GM19438 (cell line): ENCODE results near the gene DGAT2L6.

Source experiments
- ATAC-seq: cut with Tn5 transposase; IDR thresholded peaks from one replicate; pipeline ENCODE4 v1.9.1; 2021; ENCODE audit warnings: low read depth; ENCODE audit not compliant: unreplicated experiment

The DGAT2L6 gene, protein sequence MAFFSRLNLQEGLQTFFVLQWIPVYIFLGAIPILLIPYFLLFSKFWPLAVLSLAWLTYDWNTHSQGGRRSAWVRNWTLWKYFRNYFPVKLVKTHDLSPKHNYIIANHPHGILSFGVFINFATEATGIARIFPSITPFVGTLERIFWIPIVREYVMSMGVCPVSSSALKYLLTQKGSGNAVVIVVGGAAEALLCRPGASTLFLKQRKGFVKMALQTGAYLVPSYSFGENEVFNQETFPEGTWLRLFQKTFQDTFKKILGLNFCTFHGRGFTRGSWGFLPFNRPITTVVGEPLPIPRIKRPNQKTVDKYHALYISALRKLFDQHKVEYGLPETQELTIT

DNA sequence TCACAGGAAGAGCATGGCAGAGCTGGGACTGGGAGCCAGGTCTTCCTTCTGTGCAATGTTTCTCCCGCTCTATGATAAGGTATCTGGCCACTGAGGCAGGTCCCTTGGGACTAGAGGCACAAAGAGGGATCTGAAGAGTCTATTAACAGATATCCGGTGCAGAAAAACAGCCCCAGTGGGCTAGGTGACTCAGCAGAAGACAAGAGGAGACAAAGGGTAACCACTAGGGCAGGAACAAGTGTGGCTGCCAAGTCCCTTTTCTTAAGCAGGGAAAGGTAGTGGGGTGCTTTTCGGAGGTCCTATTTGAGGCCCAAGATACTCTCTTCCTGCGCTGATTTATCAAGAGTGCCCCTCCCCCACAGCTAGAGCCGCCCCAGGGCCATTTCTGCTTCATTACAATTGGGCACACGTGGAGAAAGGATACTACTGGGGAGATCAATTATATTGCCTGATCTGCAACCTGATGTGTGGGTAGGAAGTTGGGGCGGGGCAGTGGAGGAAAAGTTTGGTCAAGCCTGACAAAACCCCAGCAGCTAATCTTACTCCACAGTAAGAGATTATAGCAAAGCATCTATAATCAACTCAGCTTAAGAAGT, at the start of gene DGAT2L6:
DGAT2L6 (plus strand) TSS at position 546 of the 596 bp plus-strand sequence. CDS start 100 bp downstream, outside the sequence.
- ATAC-seq, result peak; percentile 62

DNA sequence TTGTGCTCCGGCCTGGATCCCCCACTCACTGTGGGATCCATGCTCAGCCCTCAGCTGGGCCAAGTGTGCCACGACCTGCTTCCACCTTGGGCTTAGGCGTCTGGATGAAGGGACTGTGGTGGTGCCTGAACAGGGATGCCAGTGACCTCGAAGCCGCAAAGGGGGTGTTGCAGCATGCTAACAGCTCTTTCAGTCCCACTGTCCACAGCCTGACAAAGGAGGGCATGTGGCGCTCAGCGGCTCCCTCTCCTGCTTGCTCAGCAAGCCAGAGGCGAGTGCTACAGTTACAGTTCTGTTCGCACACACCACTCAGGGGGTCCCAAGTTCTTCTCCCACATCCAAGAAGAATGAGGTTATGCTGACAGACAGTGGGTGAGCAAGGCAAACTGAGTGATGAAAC, 49.2 kb upstream of the DGAT2L6 start:
- no peak for ATAC-seq

DNA sequence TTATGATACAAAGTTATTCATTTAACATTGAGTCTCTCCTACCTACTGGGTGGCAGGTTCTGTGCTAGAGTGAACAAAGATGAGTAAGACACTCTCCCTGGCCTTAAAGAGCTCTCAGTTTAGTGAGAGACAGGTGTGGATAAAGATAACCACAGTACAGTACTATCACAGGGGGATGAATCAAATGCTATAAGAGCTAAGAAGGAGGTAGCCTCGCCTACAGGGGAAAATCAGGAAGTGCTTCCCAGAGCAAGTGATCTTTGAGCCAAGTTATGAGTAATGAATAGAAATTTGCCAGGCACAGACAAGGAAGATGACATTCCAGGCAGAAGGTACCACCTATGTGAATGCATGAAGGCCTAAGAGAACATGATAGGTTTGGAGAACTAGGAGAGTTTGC, 47.5 kb upstream of the DGAT2L6 start:
- no peak for ATAC-seq

DNA sequence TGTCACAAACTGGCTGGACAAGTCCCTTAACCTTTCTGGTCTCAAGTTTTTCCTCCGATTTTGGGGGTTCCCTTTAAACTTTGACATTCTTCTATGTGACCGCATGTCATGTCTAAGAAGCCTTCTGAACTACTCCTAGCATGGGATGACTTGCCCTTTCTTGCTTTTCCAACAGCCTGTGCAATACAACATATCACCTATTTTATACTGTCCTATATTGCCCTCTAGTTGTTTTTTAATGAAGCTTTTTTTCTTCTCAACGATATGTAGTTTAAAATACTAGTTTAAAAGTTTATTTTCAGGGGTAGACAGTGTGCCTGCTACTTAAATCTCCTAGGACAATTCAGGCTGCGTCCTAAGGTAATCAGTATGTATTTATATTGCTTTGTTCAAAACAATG, 45.1 kb upstream of the DGAT2L6 start:
- ATAC-seq, result no peak

DNA sequence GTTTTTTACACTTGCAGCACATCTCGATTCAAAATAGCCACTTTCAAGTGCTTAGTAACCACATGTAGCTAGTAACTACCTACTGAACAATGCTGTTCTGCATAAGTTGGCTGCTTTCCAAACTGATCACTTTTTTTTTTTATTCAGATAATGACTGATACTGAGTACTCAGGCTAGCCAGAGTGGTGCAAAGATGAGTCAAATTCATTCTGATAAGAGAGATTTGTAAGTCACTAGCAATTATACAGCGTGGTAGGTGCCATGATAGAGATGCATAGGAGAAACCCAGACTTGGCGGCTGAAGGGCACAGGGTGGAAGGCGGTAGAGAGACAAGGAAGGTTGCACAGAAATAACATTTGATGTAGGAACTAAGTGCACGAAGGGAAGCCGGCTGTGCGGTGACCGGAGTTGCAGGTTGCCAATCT, 44.4 kb upstream of the DGAT2L6 start:
- no peak for ATAC-seq

DNA sequence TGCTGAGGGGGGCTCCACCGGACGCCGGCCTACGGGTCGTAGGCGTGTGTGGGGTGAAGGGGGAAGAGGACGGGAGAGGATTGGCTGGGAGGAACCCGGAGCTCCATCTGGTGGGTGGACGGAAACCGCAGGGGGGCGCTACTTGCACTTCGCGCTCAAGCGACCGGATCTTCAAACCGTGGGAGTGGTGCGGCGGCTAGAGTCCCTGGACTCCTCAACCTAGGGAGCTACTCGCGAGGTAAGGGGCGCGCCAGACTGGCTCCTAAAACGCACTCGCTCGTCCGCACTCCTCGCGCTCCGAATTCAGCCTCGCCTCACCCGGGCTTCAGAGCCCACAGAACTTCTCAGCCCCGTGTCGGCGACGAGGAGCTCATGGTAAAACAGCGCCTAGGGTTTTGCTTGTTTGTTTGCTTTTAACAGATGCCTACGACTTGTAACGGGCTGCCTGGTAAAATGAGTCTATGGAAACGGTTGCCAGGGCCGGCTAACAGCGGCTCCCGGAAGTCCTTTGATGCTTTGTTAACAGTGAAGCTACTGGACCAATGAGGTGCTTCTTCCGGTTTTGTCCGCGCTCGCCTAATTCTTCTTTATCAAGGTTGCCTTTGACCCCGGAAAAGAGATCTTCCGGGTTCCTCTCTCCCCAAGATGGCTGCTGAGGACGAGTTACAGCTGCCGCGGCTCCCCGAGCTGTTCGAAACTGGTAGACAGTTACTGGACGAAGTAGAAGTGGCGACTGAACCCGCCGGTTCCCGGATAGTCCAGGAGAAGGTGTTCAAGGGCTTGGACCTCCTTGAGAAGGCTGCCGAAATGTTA, 43.8 kb upstream of the DGAT2L6 start, which contains the start of gene IGBP1:
IGBP1 (plus strand) TSS at position 145 of the 813 bp plus-strand sequence; CDS start at position 646, 501 bp downstream.
- peak; percentile 79 for ATAC-seq

DNA sequence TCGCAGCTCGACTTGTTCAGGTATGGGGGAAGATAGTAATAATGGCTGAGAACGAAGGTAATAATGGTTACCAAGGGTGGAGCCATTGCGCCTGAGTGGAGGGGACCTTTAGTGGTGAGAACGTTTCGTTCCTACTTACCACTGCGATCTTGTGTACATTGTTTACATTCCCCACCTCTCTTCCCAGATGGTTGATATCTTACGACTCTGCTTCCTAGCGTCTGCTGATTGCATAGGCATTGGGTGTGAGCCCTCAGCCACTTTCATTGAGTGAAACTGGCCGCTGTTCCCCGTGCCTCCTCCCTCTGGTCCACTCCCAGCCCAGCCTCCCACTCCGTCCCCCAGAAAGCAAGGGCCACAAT, 43.2 kb upstream of the DGAT2L6 start:
- peak; percentile 8 for ATAC-seq

DNA sequence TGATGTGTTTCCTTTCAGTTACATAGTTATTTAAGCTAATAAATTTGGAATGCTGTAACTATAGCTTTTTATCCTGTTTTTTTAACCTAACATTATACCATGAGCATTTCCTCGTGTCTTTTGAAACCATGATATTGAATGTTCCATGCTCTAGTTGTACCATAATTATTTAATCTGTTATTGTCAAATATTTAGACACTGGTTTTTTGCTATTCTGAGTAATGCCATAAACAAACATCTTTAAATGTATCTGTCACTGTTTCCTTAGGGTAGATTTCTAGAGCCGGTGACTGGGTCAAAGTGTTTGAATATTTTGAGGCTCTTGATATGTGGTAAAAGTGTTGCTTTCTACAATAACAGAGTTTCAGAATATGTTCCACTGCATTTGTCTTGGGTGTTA, 38.7 kb upstream of the DGAT2L6 start:
- ATAC-seq, result no peak

DNA sequence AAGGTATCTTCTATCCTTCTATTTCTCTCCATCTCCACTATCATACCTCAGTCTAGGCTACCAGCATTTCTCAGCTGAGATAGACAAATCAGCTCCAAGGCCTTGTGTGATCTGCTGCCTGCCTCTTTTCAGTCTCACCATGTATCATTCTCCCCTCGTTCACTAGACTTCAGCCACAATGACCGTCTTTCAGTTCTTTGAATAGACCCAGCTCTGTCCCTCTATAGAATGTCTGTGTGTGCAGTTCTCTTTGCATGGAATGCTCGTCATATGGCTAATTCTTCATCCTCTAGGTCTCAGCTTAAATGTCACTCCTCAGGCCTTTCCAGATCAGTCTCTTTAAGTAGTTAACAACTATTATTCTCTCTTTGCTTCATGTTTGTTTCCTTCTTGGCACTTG, 37.5 kb upstream of the DGAT2L6 start:
- ATAC-seq, result no peak

DNA sequence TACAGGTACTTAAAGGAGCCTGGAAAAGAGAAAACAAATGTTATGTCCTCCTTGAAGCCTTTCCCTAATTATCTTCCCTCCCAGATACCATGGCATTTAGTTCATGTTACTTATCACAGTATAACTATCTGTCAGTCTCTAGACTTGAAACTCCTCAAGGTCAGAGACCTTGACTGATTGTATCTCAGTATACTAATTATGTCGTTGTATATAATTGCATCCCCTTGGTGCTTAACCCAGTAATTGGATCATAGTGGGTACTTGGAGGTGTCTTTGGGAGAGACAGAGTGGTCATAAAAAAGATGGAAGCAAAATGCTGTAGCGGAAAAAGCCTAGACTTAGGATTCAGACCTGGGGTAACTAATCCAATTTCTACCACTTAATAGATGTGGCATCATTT, 35.9 kb upstream of the DGAT2L6 start:
- ATAC-seq, result no peak

DNA sequence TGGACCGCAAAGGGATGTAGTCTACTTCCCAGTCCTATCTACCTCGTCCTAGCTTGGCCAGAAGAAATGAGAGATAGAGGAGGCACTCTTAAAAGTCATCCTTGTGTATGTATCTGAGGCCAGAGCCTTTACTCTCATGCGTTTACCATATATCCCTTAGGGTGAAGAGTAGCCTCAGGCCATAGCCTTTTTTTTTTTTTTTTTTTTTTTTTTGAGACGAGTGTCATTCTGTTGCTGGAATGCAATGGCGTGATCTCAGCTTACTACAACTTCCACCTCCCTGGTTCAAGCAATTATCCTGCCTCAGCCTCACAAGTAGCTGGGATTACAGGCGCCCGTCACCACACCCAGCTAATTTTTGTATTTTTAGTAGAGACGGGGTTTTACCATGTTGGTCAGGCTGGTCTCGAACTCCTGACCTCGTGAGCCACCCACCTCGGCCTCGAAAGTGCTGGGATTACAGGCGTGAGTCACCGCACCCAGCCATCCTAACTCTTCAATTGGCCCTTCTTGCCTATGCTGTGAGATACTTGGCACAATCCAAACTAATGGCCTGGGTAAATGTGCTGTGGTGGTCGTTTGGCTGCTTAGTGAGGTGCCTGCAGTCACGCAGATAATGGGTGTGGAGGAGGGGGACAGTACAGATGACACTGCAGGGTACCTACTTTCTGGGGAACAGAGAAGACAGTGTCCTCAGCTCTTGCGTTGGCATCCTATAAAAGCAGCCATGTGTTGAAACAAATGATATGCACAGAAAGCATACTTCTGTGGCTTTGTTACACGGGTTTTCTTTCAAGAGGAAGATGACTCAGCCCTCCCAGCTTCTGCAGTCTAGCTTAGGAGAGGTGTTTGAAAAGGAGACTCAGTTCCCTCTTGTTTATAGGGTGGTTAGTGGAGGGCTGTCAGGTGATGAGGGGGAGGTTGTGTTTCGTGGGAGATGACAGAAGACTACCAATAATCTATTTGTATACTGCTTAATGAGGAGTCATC, 10.4 kb upstream of the DGAT2L6 start:
- ATAC-seq, result no peak

DNA sequence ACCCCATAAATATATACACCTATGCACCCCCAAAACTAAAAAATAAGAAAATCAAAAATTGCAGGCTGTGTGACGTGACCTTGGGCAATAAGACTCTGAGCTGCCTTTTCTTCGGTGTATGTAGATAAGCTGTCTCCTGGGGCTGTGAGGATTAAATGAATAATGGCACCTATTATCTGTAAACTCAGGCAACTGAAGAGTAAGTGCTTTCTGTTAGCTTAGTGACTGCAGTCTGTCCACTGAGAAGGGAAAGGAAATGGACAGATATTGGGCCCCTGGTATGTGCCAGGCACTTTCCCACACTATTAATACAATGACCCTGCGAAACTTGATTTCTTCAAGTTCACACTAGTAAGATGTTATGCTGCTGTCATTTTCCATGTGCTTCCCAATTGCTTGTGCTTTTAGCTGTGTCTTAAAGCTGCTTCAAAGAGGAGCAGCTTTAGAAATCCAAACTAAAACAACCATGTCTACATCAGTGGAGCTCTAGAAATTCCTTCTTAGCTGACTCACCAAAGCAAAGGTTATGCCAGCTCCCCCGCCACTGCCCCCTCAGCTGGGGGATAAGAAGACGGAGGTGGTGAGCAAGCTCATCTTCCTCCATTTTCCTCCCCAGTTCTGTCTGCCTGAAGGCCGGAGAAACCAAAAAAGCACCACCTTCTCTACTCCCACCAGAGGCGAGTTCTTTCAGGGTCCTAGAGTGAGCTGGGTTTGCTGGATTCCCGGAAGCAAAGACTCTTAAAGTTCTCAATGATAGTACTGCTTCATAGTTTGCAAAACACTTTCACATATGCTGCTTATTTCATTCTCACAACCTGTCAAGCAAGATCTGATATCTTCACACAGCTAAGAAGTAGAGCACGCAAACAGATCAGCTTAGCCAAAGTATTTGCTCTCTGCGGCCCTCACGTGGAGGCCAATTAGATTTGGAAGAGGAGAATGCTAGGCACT, 8.8 kb upstream of the DGAT2L6 start:
- no peak for ATAC-seq

DNA sequence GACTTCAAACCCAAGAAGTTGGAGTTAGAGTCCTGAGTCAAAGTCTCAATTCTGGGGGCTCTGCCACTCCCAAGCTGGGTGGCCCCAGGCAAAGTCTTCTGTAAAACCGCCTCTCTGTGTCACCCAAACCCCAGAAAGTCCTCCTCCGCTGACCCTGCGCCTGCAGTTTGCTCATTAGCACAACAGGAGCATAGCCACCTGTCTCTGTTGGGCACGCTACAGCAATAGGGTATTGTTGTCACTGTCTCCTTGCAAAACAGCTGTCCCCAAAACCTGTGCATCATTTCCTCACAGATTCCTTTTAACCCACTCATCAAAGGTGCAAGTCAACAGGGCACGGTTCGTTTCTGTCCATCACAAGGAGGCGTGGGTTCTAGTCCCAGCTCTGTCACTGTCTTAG, 8.0 kb upstream of the DGAT2L6 start:
- ATAC-seq, result no peak

DNA sequence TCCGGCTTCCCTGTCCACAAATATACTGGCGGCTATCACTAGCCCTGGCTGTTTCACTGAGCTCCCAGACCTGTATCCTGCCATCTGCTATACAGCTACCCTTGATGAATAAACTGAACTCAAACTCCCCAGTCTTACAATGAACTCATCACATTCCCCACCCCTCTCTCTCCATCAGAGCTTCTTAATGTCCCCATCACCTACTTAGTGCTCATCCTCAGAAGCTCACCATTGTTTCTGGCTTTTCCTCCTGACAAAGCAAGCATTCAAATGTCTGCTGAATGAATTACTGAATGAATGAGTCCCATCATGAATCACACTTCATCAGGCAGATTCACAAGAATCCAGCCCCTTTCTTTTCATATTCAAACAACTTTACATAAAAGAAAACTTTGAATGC, 5.7 kb upstream of the DGAT2L6 start:
- ATAC-seq, result no peak

DNA sequence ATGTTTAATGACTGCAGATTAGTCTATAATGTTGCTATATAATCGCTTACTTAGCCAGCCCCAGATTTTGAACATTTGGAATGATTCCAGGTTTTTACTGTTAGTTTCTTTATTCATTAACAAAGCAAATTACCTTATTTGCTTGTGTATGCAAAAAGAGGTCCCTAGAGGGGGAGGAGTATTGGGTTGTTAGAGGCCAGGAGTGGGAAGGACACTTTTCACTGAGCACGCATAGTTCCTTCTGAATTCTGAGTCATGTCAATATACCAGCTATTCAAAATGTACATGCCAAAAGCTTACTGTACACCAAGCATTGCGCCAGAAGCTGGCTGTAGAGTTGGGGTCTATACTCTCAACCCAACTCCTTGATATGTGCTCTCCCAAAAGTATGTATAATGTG, 5.1 kb upstream of the DGAT2L6 start:
- ATAC-seq, result no peak

DNA sequence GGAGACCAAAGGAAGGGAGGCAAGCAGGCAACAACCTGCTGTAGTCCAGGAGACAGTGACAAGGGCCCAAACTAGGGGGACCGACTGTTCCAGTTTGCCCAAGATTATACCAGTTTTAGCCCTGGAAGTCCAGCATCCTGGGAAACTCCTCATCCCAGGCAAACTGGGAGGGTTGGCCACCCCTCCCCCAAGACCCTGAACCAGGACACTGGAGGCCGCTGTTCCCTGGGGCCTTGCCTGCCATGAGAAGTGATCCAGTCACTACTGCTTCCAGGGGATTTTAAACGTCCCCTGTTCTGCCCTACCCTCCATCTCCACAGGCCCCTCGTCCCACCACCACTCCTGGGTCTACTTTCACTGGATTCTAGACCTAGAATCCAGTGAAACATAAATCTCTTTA, 4.3 kb upstream of the DGAT2L6 start:
- ATAC-seq, result no peak

DNA sequence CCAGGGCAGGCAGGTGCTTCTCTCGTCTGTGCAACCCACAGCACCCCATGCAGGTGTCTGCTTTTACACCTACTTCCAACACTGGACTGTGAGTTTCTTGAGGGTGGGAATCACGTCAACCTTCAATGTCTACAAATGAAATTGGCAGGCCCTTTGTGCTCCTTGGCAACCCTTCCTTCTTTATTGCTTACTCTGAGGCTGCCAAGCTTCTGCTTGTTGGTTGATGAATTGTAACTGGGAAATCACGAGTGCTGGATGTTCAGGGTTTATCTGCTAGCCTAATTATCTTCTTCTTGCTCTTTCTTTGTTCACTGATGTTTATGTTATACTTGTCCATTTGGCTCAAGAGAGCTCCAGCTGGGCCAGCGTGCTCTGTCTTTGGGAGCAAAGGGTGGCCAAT, 2.5 kb upstream of the DGAT2L6 start:
- no peak for ATAC-seq

DNA sequence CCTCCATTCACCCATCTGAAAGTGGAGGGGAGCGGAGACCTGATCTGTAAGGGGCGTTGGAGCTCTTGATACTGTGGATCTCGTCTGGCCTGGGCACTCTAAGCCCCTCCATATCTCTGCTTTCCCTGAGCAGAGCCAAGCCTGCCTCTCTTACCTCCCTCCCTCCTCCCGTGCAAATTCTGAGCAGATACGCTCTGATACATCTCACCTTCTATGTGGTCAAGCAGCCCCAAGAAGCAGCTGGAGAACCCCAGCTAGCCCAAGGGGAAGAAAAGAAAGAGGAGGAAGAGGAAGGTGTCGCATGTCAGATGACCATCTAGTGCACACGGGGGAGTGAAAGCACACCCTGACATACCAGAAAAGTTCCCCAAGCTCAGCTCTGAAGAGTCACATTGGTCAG, 1.9 kb upstream of the DGAT2L6 start:
- no peak for ATAC-seq

DNA sequence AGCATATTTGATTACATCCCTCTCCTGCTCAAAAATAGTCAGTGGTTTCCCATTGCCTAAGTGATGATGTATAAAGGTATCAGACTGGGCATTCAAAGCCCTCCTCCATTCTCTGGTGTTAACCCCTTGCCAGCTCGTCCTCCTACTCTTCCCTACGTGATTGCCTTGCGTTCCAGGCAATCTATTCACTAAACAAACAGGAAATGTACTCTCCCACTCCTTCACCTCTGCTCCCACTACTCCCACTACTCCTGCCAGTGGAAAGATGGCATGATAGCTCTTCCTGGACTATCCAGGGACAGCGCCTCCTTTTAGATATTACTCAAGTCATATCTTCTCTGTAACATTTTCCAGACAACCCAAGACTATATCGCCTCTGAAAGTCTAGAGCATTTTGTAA, 5.8 kb downstream of the DGAT2L6 start:
- ATAC-seq, result no peak
